H1 (cell line): ENCODE data around the gene GNLY. TPM values are rescaled to one million over a fixed set of nuclear protein-coding genes. Genes with fewer than 3 reads are reported as not detected.

ENCODE experiments used
- CTCF ChIA-PET: fragments of 300-600 bp; sonication (Branson Sonifier 250); formaldehyde crosslinking; loops from one replicate; lab custom pipeline; 2021; ENCODE audit not compliant: partially characterized antibody; lab: Charles Lee
- POLR2A ChIA-PET: fragments of 300-600 bp; sonication (Branson Sonifier 250); formaldehyde crosslinking; loops from one replicate; lab custom pipeline; 2021; ENCODE audit warnings: inconsistent platforms; ENCODE audit not compliant: partially characterized antibody; lab: Charles Lee
- DNase-seq, 2 experiments: peaks; one replicate each; pipeline versions ENCODE4 v3.0.0 to v3.0.0-alpha.2; 2010 to 2022; ENCODE audit warnings: low spot score in 2 of 2, low read depth in 1 of 2, mixed read lengths in 1 of 2
- FAIRE-seq: peaks from 2 replicates; lab custom pipeline; 2011; peaks lifted over from hg19 to GRCh38; lab: Jason Lieb, UNC
- H2AFZ ChIP-seq: 2 replicates; pipeline ENCODE4 v1.8.1; 2012; ENCODE audit warnings: low read length, inconsistent platforms
- H2AK5ac ChIP-seq: 2 replicates; pipeline ENCODE4 v1.6.1; 2013; ENCODE audit warnings: low read depth, low read length
- H2BK120ac ChIP-seq: replicated peaks from 2 replicates; pipeline ENCODE3; 2013; ENCODE audit warnings: low read depth, low read length, inconsistent platforms
- H2BK12ac ChIP-seq: 2 replicates; pipeline ENCODE4 v1.6.1; 2013; ENCODE audit warnings: low read depth, low read length
- H2BK15ac ChIP-seq: 2 replicates; pipeline ENCODE4 v1.6.1; 2013; ENCODE audit warnings: low read length
- H2BK20ac ChIP-seq: 2 replicates; pipeline ENCODE4 v1.6.1; 2013; ENCODE audit warnings: low read length
- H2BK5ac ChIP-seq: 2 replicates; pipeline ENCODE4 v1.6.1; 2013; ENCODE audit warnings: low read depth, low read length
- H3K14ac ChIP-seq: 2 replicates; pipeline ENCODE4 v1.6.1; 2013; ENCODE audit warnings: inconsistent platforms; ENCODE audit not compliant: insufficient read length
- H3K18ac ChIP-seq: 2 replicates; pipeline ENCODE4 v1.6.1; 2013; ENCODE audit warnings: low read length; ENCODE audit errors: extremely low read depth
- H3K23ac ChIP-seq: 2 replicates; pipeline ENCODE4 v1.6.1; 2013; ENCODE audit warnings: inconsistent platforms; ENCODE audit not compliant: insufficient read length
- H3K23me2 ChIP-seq: 2 replicates; pipeline ENCODE4 v1.6.1; 2013; ENCODE audit warnings: low read depth, low read length
- H3K27ac ChIP-seq: 2 replicates; pipeline ENCODE4 v1.6.1; 2011; ENCODE audit warnings: low read depth, low read length, inconsistent platforms
- H3K27me3 ChIP-seq, 4 experiments: replicated peaks in 1 of 4; 1 replicate in 1 of 4; 2 replicates in 3 of 4; pipeline versions ENCODE4 v1.6.1 to v1.8.1; 2011 to 2013; ENCODE audit warnings: low read length in 3 of 4, mild to moderate bottlenecking in 3 of 4, inconsistent platforms in 2 of 4, mixed read lengths in 2 of 4, moderate library complexity in 1 of 4; ENCODE audit not compliant: control insufficient read depth in 3 of 4, insufficient read depth in 3 of 4; ENCODE audit errors: extremely low read depth in 1 of 4
- H3K36me3 ChIP-seq, 4 experiments: 2 replicates each; pipeline versions ENCODE4 v1.6.1 to v1.8.1; 2011 to 2013; ENCODE audit warnings: mild to moderate bottlenecking in 4 of 4, low read length in 3 of 4, moderate library complexity in 2 of 4, control low read depth in 1 of 4, inconsistent platforms in 1 of 4; ENCODE audit not compliant: insufficient read depth in 4 of 4, control insufficient read depth in 2 of 4
- H3K4ac ChIP-seq: replicated peaks from 2 replicates; pipeline ENCODE3; 2013; ENCODE audit warnings: low read length, low read depth, mixed read lengths, inconsistent platforms; ENCODE audit not compliant: insufficient read length
- H3K4me1 ChIP-seq, 4 experiments: replicated peaks in 1 of 4; 1 replicate in 1 of 4; 2 replicates in 3 of 4; pipeline versions ENCODE4 v1.6.1 to v1.8.1; 2011 to 2013; ENCODE audit warnings: low read length in 3 of 4, inconsistent platforms in 2 of 4, mixed read lengths in 1 of 4; ENCODE audit not compliant: insufficient read depth in 4 of 4, control insufficient read depth in 3 of 4
- H3K4me2 ChIP-seq, 2 experiments: 2 replicates each; pipeline versions ENCODE4 v1.6.1 to v1.8.1; 2011 to 2013; ENCODE audit warnings: low read depth in 2 of 2, low read length in 2 of 2, control low read depth in 1 of 2, inconsistent platforms in 1 of 2, mild to moderate bottlenecking in 1 of 2; ENCODE audit not compliant: insufficient read depth in 1 of 2
- H3K4me3 ChIP-seq, 4 experiments: fragments of 200-600, 300-600 bp in 1 of 4; sonication (generic), shearing (Covaris generic), sonication (Bioruptor Twin) in 1 of 4; 2 replicates each; pipeline versions ENCODE4 v1.5.1 to v1.8.1; 2011 to 2016; ENCODE audit warnings: low read length in 4 of 4, low read depth in 3 of 4, control low read depth in 2 of 4, inconsistent platforms in 2 of 4, mild to moderate bottlenecking in 2 of 4, mixed read lengths in 1 of 4, moderate library complexity in 1 of 4; ENCODE audit not compliant: insufficient read depth in 2 of 4; ENCODE audit errors: extremely low read depth in 1 of 4
- H3K56ac ChIP-seq: replicated peaks from 2 replicates; pipeline ENCODE3; 2013; ENCODE audit warnings: low read depth, mild to moderate bottlenecking, mixed read lengths, low read length, inconsistent platforms; ENCODE audit not compliant: insufficient read length
- H3K79me1 ChIP-seq: 2 replicates; pipeline ENCODE4 v1.6.1; 2013; ENCODE audit warnings: low read depth, low read length, control low read depth
- H3K79me2 ChIP-seq, 2 experiments: 2 replicates each; pipeline versions ENCODE4 v1.6.1 to v1.8.1; 2012 to 2013; ENCODE audit warnings: low read length in 2 of 2, mild to moderate bottlenecking in 2 of 2, inconsistent platforms in 1 of 2; ENCODE audit not compliant: insufficient read depth in 2 of 2, control insufficient read depth in 1 of 2
- H3K9ac ChIP-seq, 4 experiments: replicated peaks in 1 of 4; 1 replicate in 1 of 4; 2 replicates in 3 of 4; pipeline versions ENCODE4 v1.6.1 to v1.8.1; 2011 to 2013; ENCODE audit warnings: low read depth in 3 of 4, low read length in 3 of 4, control low read depth in 2 of 4, mild to moderate bottlenecking in 2 of 4, moderate library complexity in 2 of 4, inconsistent platforms in 1 of 4; ENCODE audit errors: extremely low read depth in 1 of 4
- H3K9me3 ChIP-seq, 2 experiments: 2 replicates each; pipeline versions ENCODE4 v1.6.1 to v1.8.1; 2012 to 2013; ENCODE audit warnings: mild to moderate bottlenecking in 2 of 2, moderate library complexity in 2 of 2, control low read depth in 1 of 2, inconsistent platforms in 1 of 2, low read depth in 1 of 2, low read length in 1 of 2, mixed read lengths in 1 of 2; ENCODE audit not compliant: insufficient read depth in 2 of 2
- H4K20me1 ChIP-seq, 2 experiments: replicated peaks in 1 of 2; 2 replicates each; pipeline versions ENCODE3 to v1.8.1; 2011 to 2013; ENCODE audit warnings: inconsistent platforms in 2 of 2, low read length in 2 of 2, mild to moderate bottlenecking in 1 of 2; ENCODE audit not compliant: insufficient read depth in 2 of 2, control insufficient read depth in 1 of 2
- H4K5ac ChIP-seq: 2 replicates; pipeline ENCODE4 v1.6.1; 2013; ENCODE audit warnings: low read length, low read depth, mixed read lengths, inconsistent platforms; ENCODE audit not compliant: insufficient read length
- H4K8ac ChIP-seq: 2 replicates; pipeline ENCODE4 v1.8.0; 2013; ENCODE audit warnings: mild to moderate bottlenecking, moderate library complexity, low read length, inconsistent platforms; ENCODE audit not compliant: insufficient read depth; ENCODE audit errors: extremely low read depth
- H4K91ac ChIP-seq: replicated peaks from 2 replicates; pipeline ENCODE3; 2013; ENCODE audit warnings: low read length, mixed read lengths, inconsistent platforms; ENCODE audit not compliant: insufficient read length
- CBX8 ChIP-seq: fragments of 300-800, 300-1000 bp; sonication (generic); IDR thresholded peaks from 2 replicates; pipeline ENCODE4 v1.7.1; 2016; ENCODE audit warnings: low read depth, low read length, borderline replicate concordance
- CEBPB ChIP-seq: IDR thresholded peaks from 2 replicates; pipeline ENCODE4 v1.6.1; 2012; ENCODE audit warnings: low read depth, low read length
- GABPA ChIP-seq: IDR thresholded peaks from 2 replicates; pipeline ENCODE4 v1.6.1; 2011; ENCODE audit warnings: mild to moderate bottlenecking, low read length, moderate library complexity, borderline replicate concordance; ENCODE audit not compliant: insufficient read depth
- KDM1A ChIP-seq: fragments of 200-600, 300-600 bp; sonication (generic); IDR thresholded peaks from 2 replicates; pipeline ENCODE4 v1.7.1; 2016; ENCODE audit warnings: mild to moderate bottlenecking, low read length, borderline replicate concordance
- NANOG ChIP-seq: IDR thresholded peaks from 2 replicates; pipeline ENCODE4 v1.6.1; 2011; ENCODE audit warnings: low read length, low read depth, mild to moderate bottlenecking, inconsistent platforms; ENCODE audit not compliant: insufficient read depth, poor library complexity, severe bottlenecking
- NRF1 ChIP-seq: IDR thresholded peaks from 2 replicates; pipeline ENCODE4 v1.6.1; 2011; ENCODE audit warnings: mild to moderate bottlenecking, low read depth, low read length, improper control_type of control experiment
- PHF8 ChIP-seq: fragments of 200-600 bp; sonication (generic); conservative IDR thresholded peaks from 2 replicates; pipeline ENCODE4 v1.7.1; 2012; ENCODE audit warnings: low read depth, mild to moderate bottlenecking, inconsistent platforms, low read length, moderate library complexity
- SAP30 ChIP-seq: fragments of 300-600 bp; sonication (generic); IDR thresholded peaks from 2 replicates; pipeline ENCODE4 v1.7.1; 2012; ENCODE audit warnings: low read length, moderate library complexity, mild to moderate bottlenecking, inconsistent platforms; ENCODE audit not compliant: insufficient read depth, insufficient replicate concordance
- TBP ChIP-seq: IDR thresholded peaks from 2 replicates; pipeline ENCODE4 v1.6.1; 2011; ENCODE audit warnings: low read depth, low read length, improper control_type of control experiment
- TCF12 ChIP-seq: IDR thresholded peaks from 2 replicates; pipeline ENCODE4 v1.6.1; 2011; ENCODE audit warnings: low read depth, mild to moderate bottlenecking, low read length
- YY1 ChIP-seq: IDR thresholded peaks from 2 replicates; pipeline ENCODE4 v1.6.1; 2011; ENCODE audit warnings: low read depth, mild to moderate bottlenecking, low read length
- WGBS, 2 experiments: shearing (Covaris generic) in 1 of 2; methylation state at CpG; one replicate each; pipeline versions ENCODE4 v1.1.6 to v1.1.7; 2013 to 2015; ENCODE audit warnings: low lambda C conversion rate in 2 of 2, mixed read lengths in 2 of 2, inconsistent platforms in 1 of 2, low coverage in 1 of 2, missing lambda C conversion rate in 1 of 2; ENCODE audit not compliant: insufficient replicate concordance in 2 of 2, insufficient coverage in 1 of 2, insufficient read length in 1 of 2; ENCODE audit errors: extremely low coverage in 1 of 2, missing lambda C conversion rate in 1 of 2; 5-methylcytosine and 5-hydroxymethylcytosine counted together
- polyA plus RNA-seq, 7 experiments: library from polyadenylated mRNA; depleted of rRNA in 3 of 7; stranded (reverse) in 5 of 7; unstranded in 2 of 7; fragments of >200 nt in 5 of 7; fragments of 200-250 nt in 2 of 7; gene quantifications; 1 replicate in 5 of 7; 2 replicates in 1 of 7; 4 replicates in 1 of 7; pipeline versions ENCODE4 v1.2.1 to v1.2.3, GENCODE V29; 2011 to 2013; ENCODE audit warnings: missing spikeins in 2 of 7, mixed read lengths in 2 of 7
- total RNA-seq: library from RNA; stranded (reverse); fragmentation: NEBNext Ultra II Directional; extraction: Animal tissue kit (Norgen Biotek cat#: 25700); gene quantifications from 2 replicates; pipeline ENCODE4 v1.2.1, GENCODE V29; 2021
- TF ChIP-seq, protein P1 (sequence below): IDR thresholded peaks from 2 replicates; pipeline ENCODE4 v1.6.1; 2012; ENCODE audit warnings: low read length, inconsistent platforms

The GNLY gene
- total and polyA plus RNA-seq, 2 of the 8 experiments (the other 6 are each of a cell fraction or from before 2014, with no cell fraction given), result 0.03 TPM; not detected in 1

DNA sequence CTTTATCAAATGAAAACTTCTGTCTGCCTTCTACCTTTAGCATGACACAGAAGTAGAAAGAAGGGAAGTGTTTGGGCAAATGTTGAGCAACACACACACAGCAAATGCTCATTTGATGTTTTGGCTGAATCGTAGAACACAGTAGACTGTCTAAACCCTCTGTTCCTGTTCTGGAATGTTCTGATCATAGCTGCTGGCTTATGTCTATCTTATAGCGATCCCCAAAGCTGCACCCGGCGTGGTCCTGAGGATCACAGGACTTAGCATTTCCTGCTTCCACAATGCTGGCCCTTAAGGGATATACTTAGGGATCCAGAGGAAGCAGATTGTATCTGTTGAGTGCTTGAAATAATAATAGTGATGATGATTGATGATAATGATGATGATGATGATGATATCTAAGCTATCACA is 15.2 kb downstream of the GNLY start:
- no peak for FAIRE-seq
- CTCF ChIA-PET, result interaction anchor here (0.8 to 7.4 kb wide), 13 partner anchors 9 to 94 kb away, joined by 3 to 61 read pairs (median 4); no protein-coding TSS in a partner anchor
- TF ChIP-seq KDM1A, result no peak
- no peak for TF ChIP-seq CEBPB
- no peak for TF ChIP-seq GABPA
- no peak for TF ChIP-seq CBX8
- TF ChIP-seq PHF8, result no peak
- no peak for TF ChIP-seq NRF1
- TF ChIP-seq SAP30, result no peak
- TF ChIP-seq TBP, result no peak
- TF ChIP-seq TCF12, result no peak
- TF ChIP-seq, protein P1, sequence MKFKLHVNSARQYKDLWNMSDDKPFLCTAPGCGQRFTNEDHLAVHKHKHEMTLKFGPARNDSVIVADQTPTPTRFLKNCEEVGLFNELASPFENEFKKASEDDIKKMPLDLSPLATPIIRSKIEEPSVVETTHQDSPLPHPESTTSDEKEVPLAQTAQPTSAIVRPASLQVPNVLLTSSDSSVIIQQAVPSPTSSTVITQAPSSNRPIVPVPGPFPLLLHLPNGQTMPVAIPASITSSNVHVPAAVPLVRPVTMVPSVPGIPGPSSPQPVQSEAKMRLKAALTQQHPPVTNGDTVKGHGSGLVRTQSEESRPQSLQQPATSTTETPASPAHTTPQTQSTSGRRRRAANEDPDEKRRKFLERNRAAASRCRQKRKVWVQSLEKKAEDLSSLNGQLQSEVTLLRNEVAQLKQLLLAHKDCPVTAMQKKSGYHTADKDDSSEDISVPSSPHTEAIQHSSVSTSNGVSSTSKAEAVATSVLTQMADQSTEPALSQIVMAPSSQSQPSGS, result no peak
- TF ChIP-seq YY1, result no peak
- TF ChIP-seq NANOG, result no peak

More for the DNA sequence above, 15.2 kb downstream of the GNLY start:
- Histone ChIP-seq H2BK120ac (no peak overlapping the region), H3K4ac (no peak overlapping the region), H2BK5ac (no peak overlapping the region), H3K18ac (no peak overlapping the region), H3K14ac (no peak overlapping the region), H3K23ac (no peak overlapping the region), H3K9me3 (no peaks in the 10 kb centered on the region), H3K4me3 (no peak overlapping the region), H2AK5ac (no peak overlapping the region), H2BK20ac (no peak overlapping the region), H2AFZ (no peak overlapping the region), H3K36me3 (no peaks in the 10 kb centered on the region), H3K79me2 (no peaks in the 10 kb centered on the region), H4K5ac (no peak overlapping the region), H3K9ac (no peak overlapping the region), H3K27me3 (no peaks in the 10 kb centered on the region; a peak in 1 of 7 replicates), H3K23me2 (no peaks in the 10 kb centered on the region), H3K4me2 (no peak overlapping the region), H3K56ac (no peak overlapping the region), H3K27ac (no peak overlapping the region), H4K20me1 (no peaks in the 10 kb centered on the region), H3K4me1 (no peaks in the 10 kb centered on the region; a peak in 1 of 7 replicates), H2BK12ac (no peak overlapping the region), H2BK15ac (no peak overlapping the region), H4K91ac (no peak overlapping the region), H4K8ac (no peak overlapping the region), H3K79me1 (no peaks in the 10 kb centered on the region)
- WGBS, 2 experiments, result 81% methylated on average over 4 of the region's 4 CpGs; no CpG with 5 or more reads in 1 of the 2 experiments
- DNase-seq, result no peak
- POLR2A ChIA-PET, result no interaction called here
